GM19043 (cell line): ENCODE measurements around the gene UBTD1.
"Not testable (repeated sequence)": the region's sequence is repeated elsewhere in the genome, so short reads cannot be mapped to it uniquely, and the experiment has no call there.

Experiments used
- ATAC-seq: cut with Tn5 transposase; IDR thresholded peaks from one replicate; pipeline ENCODE4 v1.9.1; 2021; ENCODE audit warnings: low read depth; ENCODE audit not compliant: unreplicated experiment

Gene UBTD1

GRCh38 chr10:97498841-97499560 is at the start of gene UBTD1:
TSS of gene UBTD1 (plus strand) at chr10:97498924. CDS start at chr10:97499204, 280 bp downstream.
- ATAC-seq, result no peak

- ATAC-seq, result no peak
These were observed 47.9 kb upstream of the UBTD1 start for GRCh38 chr10:97450828-97451227.

- no peak for ATAC-seq
These were observed 47.1 kb upstream of the UBTD1 start for GRCh38 chr10:97451605-97452004.

- no peak for ATAC-seq
These were observed 46.4 kb upstream of the UBTD1 start for GRCh38 chr10:97452352-97452751.

GRCh38 chr10:97454330-97455036 is 44.2 kb upstream of the UBTD1 start:
- no peak for ATAC-seq

GRCh38 chr10:97456034-97456685 is 42.6 kb upstream of the UBTD1 start:
- ATAC-seq, result no peak

- no peak for ATAC-seq
These were observed 42.0 kb upstream of the UBTD1 start for GRCh38 chr10:97456686-97457065.

- no peak for ATAC-seq
These were observed 39.6 kb upstream of the UBTD1 start for GRCh38 chr10:97459111-97459510.

- no peak for ATAC-seq
These were observed 38.8 kb upstream of the UBTD1 start for GRCh38 chr10:97459933-97460332.

GRCh38 chr10:97462309-97462708 is 36.4 kb upstream of the UBTD1 start:
- ATAC-seq, result no peak

GRCh38 chr10:97463363-97464132 is 35.2 kb upstream of the UBTD1 start:
- no peak for ATAC-seq

GRCh38 chr10:97464226-97464625 is 34.5 kb upstream of the UBTD1 start:
- no peak for ATAC-seq

- ATAC-seq, result no peak
These were observed 32.7 kb upstream of the UBTD1 start for GRCh38 chr10:97465982-97466381.

GRCh38 chr10:97466755-97467154 is 32.0 kb upstream of the UBTD1 start:
- ATAC-seq, result no peak

GRCh38 chr10:97468162-97468561 is 30.6 kb upstream of the UBTD1 start:
- no peak for ATAC-seq

GRCh38 chr10:97468781-97469180 is 29.9 kb upstream of the UBTD1 start:
- not testable (repeated sequence) for ATAC-seq

- no peak for ATAC-seq
These were observed 23.8 kb upstream of the UBTD1 start for GRCh38 chr10:97474918-97475317.

GRCh38 chr10:97475936-97476594 is 22.7 kb upstream of the UBTD1 start:
- no peak for ATAC-seq

- not testable (repeated sequence) for ATAC-seq
These were observed 19.3 kb upstream of the UBTD1 start for GRCh38 chr10:97479410-97479809.

GRCh38 chr10:97479939-97480338 is 18.8 kb upstream of the UBTD1 start:
- no peak for ATAC-seq
